Activated CD4-positive, alpha-beta T cell treated with anti-CD3 and anti-CD28 coated beads, Interleukin-2, amount 10 ng/mL, durations not matched to agents 7 days and 5 days (primary cell): ENCODE results near the gene CEP85. TPM values are rescaled to one million over a fixed set of nuclear protein-coding genes. Genes with fewer than 3 reads are reported as not detected.
A peak's percentile ranks its signal among the peaks of the same experiment; 100 is the strongest.
"Not testable (repeated sequence)": the region's sequence is repeated elsewhere in the genome, so short reads cannot be mapped to it uniquely, and the experiment has no call there.

ENCODE experiments used
- CTCF ChIA-PET: fragments of 350-600 bp; sonication (Branson Sonifier 250); formaldehyde crosslinking; loops from one replicate; lab custom pipeline; 2021; ENCODE audit warnings: antibody characterized with exemption; lab: Charles Lee
- POLR2A ChIA-PET: fragments of 350-600 bp; sonication (Branson Sonifier 250); formaldehyde crosslinking; loops from one replicate; lab custom pipeline; 2021; ENCODE audit warnings: antibody characterized with exemption; lab: Charles Lee
- DNase-seq: peaks from one replicate; pipeline ENCODE4 v3.0.0-alpha.2; 2020
- H3K27ac Mint-ChIP-seq: one replicate; pipeline ENCODE4 v1.8.0; 2021; ENCODE audit warnings: mild to moderate bottlenecking, moderate library complexity, mixed read lengths
- H3K27me3 Mint-ChIP-seq: one replicate; pipeline ENCODE4 v1.8.0; 2021; ENCODE audit warnings: mixed read lengths
- H3K36me3 Mint-ChIP-seq: one replicate; pipeline ENCODE4 v1.8.0; 2021; ENCODE audit warnings: low read depth, mixed read lengths
- H3K4me1 Mint-ChIP-seq: one replicate; pipeline ENCODE4 v1.8.0; 2021; ENCODE audit warnings: mixed read lengths
- H3K4me3 Mint-ChIP-seq: one replicate; pipeline ENCODE4 v1.8.0; 2021; ENCODE audit warnings: mild to moderate bottlenecking, moderate library complexity, mixed read lengths
- H3K9me3 Mint-ChIP-seq: one replicate; pipeline ENCODE4 v1.8.0; 2021; ENCODE audit warnings: mixed read lengths
- total RNA-seq, 2 experiments: library from RNA; stranded (reverse); gene quantifications; one replicate each; pipeline ENCODE4 v1.2.3, GENCODE V29; 2021

CEP85 gene
- total RNA-seq, 2 experiments from 2014 or later = 46.9 to 49.0 TPM

GRCh38 chr1:26287033-26287711 lies 53.2 kb downstream of the CEP85 start:
- Mint-ChIP-seq H3K36me3 (peaks cover 45% of the 10 kb centered on the region), H3K4me1 (peaks cover 100% of the 10 kb centered on the region), H3K27me3 (no peaks in the 10 kb centered on the region), H3K9me3 (no peaks in the 10 kb centered on the region), H3K27ac (peak overlapping the region; percentile 94), H3K4me3 (peak overlapping the region; percentile 58)
- peak; percentile 91 for DNase-seq
- POLR2A ChIA-PET = interaction anchor here (0.9 to 1.5 kb wide), 2 partner anchors 9 to 21 kb away, joined by 3 to 6 read pairs; no protein-coding TSS in a partner anchor
- CTCF ChIA-PET = interaction anchor here (0.7 to 21.4 kb wide), 14 partner anchors 11 to 104 kb away, joined by 3 to 442 read pairs (median 8); partner anchors contain the start of genes CD52, CEP85 and UBXN11

- Mint-ChIP-seq H3K4me3 (peak overlapping the region; percentile 58), H3K4me1 (peaks cover 93% of the 10 kb centered on the region), H3K9me3 (no peaks in the 10 kb centered on the region), H3K27me3 (no peaks in the 10 kb centered on the region), H3K36me3 (peaks cover 39% of the 10 kb centered on the region), H3K27ac (peak overlapping the region; percentile 94)
- ChIA-PET CTCF (interaction anchor here (0.7 to 21.4 kb wide), 12 partner anchors 11 to 130 kb away, joined by 3 to 442 read pairs (median 8); partner anchors contain the start of genes CD52, CEP85, UBXN11 and ZNF593), POLR2A (interaction anchor here (0.9 to 1.7 kb wide), 3 partner anchors 10 to 27 kb away, joined by 3 to 9 read pairs (median 4); partner anchors contain the start of gene UBXN11)
- DNase-seq = no peak
Observed at GRCh38 chr1:26287811-26288210, 53.8 kb downstream of the CEP85 start.

GRCh38 chr1:26288311-26288941 lies 54.4 kb downstream of the CEP85 start:
- Mint-ChIP-seq H3K4me1 (peaks cover 87% of the 10 kb centered on the region), H3K36me3 (peaks cover 36% of the 10 kb centered on the region), H3K27ac (peak overlapping the region; percentile 94), H3K9me3 (no peaks in the 10 kb centered on the region), H3K4me3 (peak overlapping the region; percentile 58), H3K27me3 (no peaks in the 10 kb centered on the region)
- POLR2A ChIA-PET = interaction anchor here (0.7 to 1.7 kb wide), 5 partner anchors 19 to 1786 kb away, joined by 3 to 9 read pairs (median 4); partner anchors contain the start of genes CD52, RCAN3 and UBXN11
- DNase-seq = peak; percentile 78
- CTCF ChIA-PET = interaction anchor here (0.6 to 21.4 kb wide), 16 partner anchors 10 to 129 kb away, joined by 3 to 442 read pairs (median 5); partner anchors contain the start of genes CD52, CEP85, CRYBG2 and UBXN11

GRCh38 chr1:26289158-26290059 lies 55.4 kb downstream of the CEP85 start:
- H3K4me3 Mint-ChIP-seq = peak overlapping the region; percentile 56
- DNase-seq = peak; percentile 58
- H3K27me3 Mint-ChIP-seq = no peaks in the 10 kb centered on the region
- peak overlapping the region; percentile 94 for H3K27ac Mint-ChIP-seq
- peaks cover 31% of the 10 kb centered on the region for H3K36me3 Mint-ChIP-seq
- ChIA-PET POLR2A (interaction anchor here (0.6 to 1.7 kb wide), 6 partner anchors 10 to 1787 kb away, joined by 3 to 9 read pairs (median 4); partner anchors contain the start of genes CD52, RCAN3 and UBXN11), CTCF (interaction anchor here (0.6 to 21.4 kb wide), 15 partner anchors 9 to 128 kb away, joined by 3 to 442 read pairs (median 6); partner anchors contain the start of genes CD52, CEP85, CRYBG2 and UBXN11)
- no peaks in the 10 kb centered on the region for H3K9me3 Mint-ChIP-seq
- peaks cover 77% of the 10 kb centered on the region for H3K4me1 Mint-ChIP-seq

- peaks cover 68% of the 10 kb centered on the region for H3K4me1 Mint-ChIP-seq
- H3K36me3 Mint-ChIP-seq = peaks cover 25% of the 10 kb centered on the region
- H3K27ac Mint-ChIP-seq = peak overlapping the region; percentile 94
- H3K27me3 Mint-ChIP-seq = no peaks in the 10 kb centered on the region
- DNase-seq = peak; percentile 23
- ChIA-PET POLR2A (interaction anchor here (0.6 kb wide), 1 partner anchor 9 kb away, joined by 3 read pairs; no protein-coding TSS in a partner anchor), CTCF (interaction anchor here (1.1 to 21.4 kb wide), 6 partner anchors 8 to 120 kb away, joined by 3 to 442 read pairs (median 38); partner anchors contain the start of genes CD52, CEP85, UBXN11 and ZNF593)
- H3K4me3 Mint-ChIP-seq = peak overlapping the region; percentile 56
- H3K9me3 Mint-ChIP-seq = no peaks in the 10 kb centered on the region
Observed at GRCh38 chr1:26290122-26290881, 56.3 kb downstream of the CEP85 start.

- no peaks in the 10 kb centered on the region for H3K9me3 Mint-ChIP-seq
- no peaks in the 10 kb centered on the region for H3K27me3 Mint-ChIP-seq
- ChIA-PET POLR2A (no interaction called here), CTCF (interaction anchor here (2.2 to 21.4 kb wide), 4 partner anchors 8 to 32 kb away, joined by 9 to 442 read pairs (median 72); partner anchors contain the start of genes CD52 and UBXN11)
- peaks cover 63% of the 10 kb centered on the region for H3K4me1 Mint-ChIP-seq
- H3K36me3 Mint-ChIP-seq = peaks cover 27% of the 10 kb centered on the region
- DNase-seq = no peak
- H3K4me3 Mint-ChIP-seq = no peak overlapping the region
- peak overlapping the region; percentile 94 for H3K27ac Mint-ChIP-seq
Observed at GRCh38 chr1:26290882-26291261, 56.9 kb downstream of the CEP85 start.

- no peaks in the 10 kb centered on the region for H3K27me3 Mint-ChIP-seq
- CTCF ChIA-PET = interaction anchor here (2.2 to 21.4 kb wide), 2 partner anchors 17 to 32 kb away, joined by 9 to 442 read pairs; partner anchors contain the start of gene CD52
- no peak overlapping the region for H3K4me3 Mint-ChIP-seq
- no peaks in the 10 kb centered on the region for H3K9me3 Mint-ChIP-seq
- POLR2A ChIA-PET = no interaction called here
- H3K36me3 Mint-ChIP-seq = peaks cover 31% of the 10 kb centered on the region
- peak overlapping the region; percentile 94 for H3K27ac Mint-ChIP-seq
- H3K4me1 Mint-ChIP-seq = peaks cover 57% of the 10 kb centered on the region
- no peak for DNase-seq
Observed at GRCh38 chr1:26291433-26291832, 57.4 kb downstream of the CEP85 start.

GRCh38 chr1:26291939-26292338 lies 57.9 kb downstream of the CEP85 start:
- POLR2A ChIA-PET = interaction anchor here (0.5 kb wide), 1 partner anchor 12 kb away, joined by 3 read pairs; the partner anchor contains the start of gene SH3BGRL3
- no peak for DNase-seq
- H3K27ac Mint-ChIP-seq = peak overlapping the region; percentile 94
- H3K9me3 Mint-ChIP-seq = no peaks in the 10 kb centered on the region
- no peaks in the 10 kb centered on the region for H3K27me3 Mint-ChIP-seq
- no peak overlapping the region for H3K4me3 Mint-ChIP-seq
- peaks cover 31% of the 10 kb centered on the region for H3K36me3 Mint-ChIP-seq
- CTCF ChIA-PET = interaction anchor here (2.2 to 21.4 kb wide), 2 partner anchors 17 to 31 kb away, joined by 9 to 442 read pairs; partner anchors contain the start of gene CD52
- H3K4me1 Mint-ChIP-seq = peaks cover 52% of the 10 kb centered on the region

GRCh38 chr1:26292735-26293134 lies 58.7 kb downstream of the CEP85 start:
- H3K27me3 Mint-ChIP-seq = not testable (repeated sequence)

GRCh38 chr1:26293911-26294463 lies 60.0 kb downstream of the CEP85 start:
- Mint-ChIP-seq H3K27ac (no peak overlapping the region), H3K36me3 (peaks cover 31% of the 10 kb centered on the region), H3K4me1 (peaks cover 37% of the 10 kb centered on the region), H3K4me3 (no peak overlapping the region), H3K27me3 (no peaks in the 10 kb centered on the region), H3K9me3 (no peaks in the 10 kb centered on the region)
- ChIA-PET CTCF (interaction anchor here (1.0 to 21.4 kb wide), 3 partner anchors 8 to 29 kb away, joined by 3 to 442 read pairs (median 5); partner anchors contain the start of gene CD52), POLR2A (no interaction called here)
- no peak for DNase-seq

More at GRCh38 chr1:26292735-26293134, 58.7 kb downstream of the CEP85 start:
- Mint-ChIP-seq H3K36me3 (peaks cover 31% of the 10 kb centered on the region), H3K27ac (peak overlapping the region; percentile 62), H3K4me1 (peaks cover 44% of the 10 kb centered on the region)
- DNase-seq, H3K9me3 Mint-ChIP-seq, H3K4me3 Mint-ChIP-seq: not testable (repeated sequence)
- POLR2A ChIA-PET = interaction anchor here (0.5 kb wide), 1 partner anchor 13 kb away, joined by 3 read pairs; the partner anchor contains the start of gene SH3BGRL3
- CTCF ChIA-PET = interaction anchor here (0.8 to 21.4 kb wide), 3 partner anchors 14 to 31 kb away, joined by 3 to 442 read pairs (median 9); partner anchors contain the start of gene CD52
